H1 (cell line): Measurements from ENCODE around the gene CCDC91. TPM values are rescaled to one million over a fixed set of nuclear protein-coding genes. Genes with fewer than 3 reads are reported as not detected.

ENCODE experiments used
- CTCF ChIA-PET: fragments of 300-600 bp; sonication (Branson Sonifier 250); formaldehyde crosslinking; loops from one replicate; lab custom pipeline; 2021; ENCODE audit not compliant: partially characterized antibody; lab: Charles Lee
- POLR2A ChIA-PET: fragments of 300-600 bp; sonication (Branson Sonifier 250); formaldehyde crosslinking; loops from one replicate; lab custom pipeline; 2021; ENCODE audit warnings: inconsistent platforms; ENCODE audit not compliant: partially characterized antibody; lab: Charles Lee
- DNase-seq, 2 experiments: peaks; one replicate each; pipeline versions ENCODE4 v3.0.0 to v3.0.0-alpha.2; 2010 to 2022; ENCODE audit warnings: low spot score in 2 of 2, low read depth in 1 of 2, mixed read lengths in 1 of 2
- FAIRE-seq: peaks from 2 replicates; lab custom pipeline; 2011; peaks lifted over from hg19 to GRCh38; lab: Jason Lieb, UNC
- H2AFZ ChIP-seq: 2 replicates; pipeline ENCODE4 v1.8.1; 2012; ENCODE audit warnings: low read length, inconsistent platforms
- H2AK5ac ChIP-seq: 2 replicates; pipeline ENCODE4 v1.6.1; 2013; ENCODE audit warnings: low read depth, low read length
- H2BK120ac ChIP-seq: replicated peaks from 2 replicates; pipeline ENCODE3; 2013; ENCODE audit warnings: low read depth, low read length, inconsistent platforms
- H2BK12ac ChIP-seq: 2 replicates; pipeline ENCODE4 v1.6.1; 2013; ENCODE audit warnings: low read depth, low read length
- H2BK15ac ChIP-seq: 2 replicates; pipeline ENCODE4 v1.6.1; 2013; ENCODE audit warnings: low read length
- H2BK20ac ChIP-seq: 2 replicates; pipeline ENCODE4 v1.6.1; 2013; ENCODE audit warnings: low read length
- H2BK5ac ChIP-seq: 2 replicates; pipeline ENCODE4 v1.6.1; 2013; ENCODE audit warnings: low read depth, low read length
- H3K14ac ChIP-seq: 2 replicates; pipeline ENCODE4 v1.6.1; 2013; ENCODE audit warnings: inconsistent platforms; ENCODE audit not compliant: insufficient read length
- H3K18ac ChIP-seq: 2 replicates; pipeline ENCODE4 v1.6.1; 2013; ENCODE audit warnings: low read length; ENCODE audit errors: extremely low read depth
- H3K23ac ChIP-seq: 2 replicates; pipeline ENCODE4 v1.6.1; 2013; ENCODE audit warnings: inconsistent platforms; ENCODE audit not compliant: insufficient read length
- H3K23me2 ChIP-seq: 2 replicates; pipeline ENCODE4 v1.6.1; 2013; ENCODE audit warnings: low read depth, low read length
- H3K27ac ChIP-seq: 2 replicates; pipeline ENCODE4 v1.6.1; 2011; ENCODE audit warnings: low read depth, low read length, inconsistent platforms
- H3K27me3 ChIP-seq, 4 experiments: replicated peaks in 1 of 4; 1 replicate in 1 of 4; 2 replicates in 3 of 4; pipeline versions ENCODE4 v1.6.1 to v1.8.1; 2011 to 2013; ENCODE audit warnings: low read length in 3 of 4, mild to moderate bottlenecking in 3 of 4, inconsistent platforms in 2 of 4, mixed read lengths in 2 of 4, moderate library complexity in 1 of 4; ENCODE audit not compliant: control insufficient read depth in 3 of 4, insufficient read depth in 3 of 4; ENCODE audit errors: extremely low read depth in 1 of 4
- H3K36me3 ChIP-seq, 4 experiments: 2 replicates each; pipeline versions ENCODE4 v1.6.1 to v1.8.1; 2011 to 2013; ENCODE audit warnings: mild to moderate bottlenecking in 4 of 4, low read length in 3 of 4, moderate library complexity in 2 of 4, control low read depth in 1 of 4, inconsistent platforms in 1 of 4; ENCODE audit not compliant: insufficient read depth in 4 of 4, control insufficient read depth in 2 of 4
- H3K4ac ChIP-seq: replicated peaks from 2 replicates; pipeline ENCODE3; 2013; ENCODE audit warnings: low read length, low read depth, mixed read lengths, inconsistent platforms; ENCODE audit not compliant: insufficient read length
- H3K4me1 ChIP-seq, 4 experiments: replicated peaks in 1 of 4; 1 replicate in 1 of 4; 2 replicates in 3 of 4; pipeline versions ENCODE4 v1.6.1 to v1.8.1; 2011 to 2013; ENCODE audit warnings: low read length in 3 of 4, inconsistent platforms in 2 of 4, mixed read lengths in 1 of 4; ENCODE audit not compliant: insufficient read depth in 4 of 4, control insufficient read depth in 3 of 4
- H3K4me2 ChIP-seq, 2 experiments: 2 replicates each; pipeline versions ENCODE4 v1.6.1 to v1.8.1; 2011 to 2013; ENCODE audit warnings: low read depth in 2 of 2, low read length in 2 of 2, control low read depth in 1 of 2, inconsistent platforms in 1 of 2, mild to moderate bottlenecking in 1 of 2; ENCODE audit not compliant: insufficient read depth in 1 of 2
- H3K4me3 ChIP-seq, 4 experiments: fragments of 200-600, 300-600 bp in 1 of 4; sonication (generic), shearing (Covaris generic), sonication (Bioruptor Twin) in 1 of 4; 2 replicates each; pipeline versions ENCODE4 v1.5.1 to v1.8.1; 2011 to 2016; ENCODE audit warnings: low read length in 4 of 4, low read depth in 3 of 4, control low read depth in 2 of 4, inconsistent platforms in 2 of 4, mild to moderate bottlenecking in 2 of 4, mixed read lengths in 1 of 4, moderate library complexity in 1 of 4; ENCODE audit not compliant: insufficient read depth in 2 of 4; ENCODE audit errors: extremely low read depth in 1 of 4
- H3K56ac ChIP-seq: replicated peaks from 2 replicates; pipeline ENCODE3; 2013; ENCODE audit warnings: low read depth, mild to moderate bottlenecking, mixed read lengths, low read length, inconsistent platforms; ENCODE audit not compliant: insufficient read length
- H3K79me1 ChIP-seq: 2 replicates; pipeline ENCODE4 v1.6.1; 2013; ENCODE audit warnings: low read depth, low read length, control low read depth
- H3K79me2 ChIP-seq, 2 experiments: 2 replicates each; pipeline versions ENCODE4 v1.6.1 to v1.8.1; 2012 to 2013; ENCODE audit warnings: low read length in 2 of 2, mild to moderate bottlenecking in 2 of 2, inconsistent platforms in 1 of 2; ENCODE audit not compliant: insufficient read depth in 2 of 2, control insufficient read depth in 1 of 2
- H3K9ac ChIP-seq, 4 experiments: replicated peaks in 1 of 4; 1 replicate in 1 of 4; 2 replicates in 3 of 4; pipeline versions ENCODE4 v1.6.1 to v1.8.1; 2011 to 2013; ENCODE audit warnings: low read depth in 3 of 4, low read length in 3 of 4, control low read depth in 2 of 4, mild to moderate bottlenecking in 2 of 4, moderate library complexity in 2 of 4, inconsistent platforms in 1 of 4; ENCODE audit errors: extremely low read depth in 1 of 4
- H3K9me3 ChIP-seq, 2 experiments: 2 replicates each; pipeline versions ENCODE4 v1.6.1 to v1.8.1; 2012 to 2013; ENCODE audit warnings: mild to moderate bottlenecking in 2 of 2, moderate library complexity in 2 of 2, control low read depth in 1 of 2, inconsistent platforms in 1 of 2, low read depth in 1 of 2, low read length in 1 of 2, mixed read lengths in 1 of 2; ENCODE audit not compliant: insufficient read depth in 2 of 2
- H4K20me1 ChIP-seq, 2 experiments: replicated peaks in 1 of 2; 2 replicates each; pipeline versions ENCODE3 to v1.8.1; 2011 to 2013; ENCODE audit warnings: inconsistent platforms in 2 of 2, low read length in 2 of 2, mild to moderate bottlenecking in 1 of 2; ENCODE audit not compliant: insufficient read depth in 2 of 2, control insufficient read depth in 1 of 2
- H4K5ac ChIP-seq: 2 replicates; pipeline ENCODE4 v1.6.1; 2013; ENCODE audit warnings: low read length, low read depth, mixed read lengths, inconsistent platforms; ENCODE audit not compliant: insufficient read length
- H4K8ac ChIP-seq: 2 replicates; pipeline ENCODE4 v1.8.0; 2013; ENCODE audit warnings: mild to moderate bottlenecking, moderate library complexity, low read length, inconsistent platforms; ENCODE audit not compliant: insufficient read depth; ENCODE audit errors: extremely low read depth
- H4K91ac ChIP-seq: replicated peaks from 2 replicates; pipeline ENCODE3; 2013; ENCODE audit warnings: low read length, mixed read lengths, inconsistent platforms; ENCODE audit not compliant: insufficient read length
- CBX8 ChIP-seq: fragments of 300-800, 300-1000 bp; sonication (generic); IDR thresholded peaks from 2 replicates; pipeline ENCODE4 v1.7.1; 2016; ENCODE audit warnings: low read depth, low read length, borderline replicate concordance
- JUND ChIP-seq: IDR thresholded peaks from 2 replicates; pipeline ENCODE4 v1.6.1; 2011; ENCODE audit warnings: mild to moderate bottlenecking, improper control_type of control experiment, low read length
- RAD21 ChIP-seq, 2 experiments: IDR thresholded peaks in 1 of 2; conservative IDR thresholded peaks in 1 of 2; 2 replicates each; pipeline ENCODE4 v1.6.1; 2011; ENCODE audit warnings: low read depth in 2 of 2, low read length in 2 of 2, improper control_type of control experiment in 1 of 2, inconsistent platforms in 1 of 2, mild to moderate bottlenecking in 1 of 2, moderate library complexity in 1 of 2
- RXRA ChIP-seq: IDR thresholded peaks from 2 replicates; pipeline ENCODE4 v1.6.1; 2011; ENCODE audit warnings: low read depth, mild to moderate bottlenecking, low read length, moderate library complexity; ENCODE audit not compliant: insufficient read depth
- SIX5 ChIP-seq: IDR thresholded peaks from 2 replicates; pipeline ENCODE4 v1.6.1; 2011; ENCODE audit warnings: mild to moderate bottlenecking, low read depth, low read length
- SUZ12 ChIP-seq: fragments of 200-600 bp; sonication (generic); IDR thresholded peaks from 2 replicates; pipeline ENCODE4 v1.6.1; 2012; ENCODE audit warnings: mild to moderate bottlenecking, inconsistent platforms, low read length, moderate library complexity, mixed read lengths
- TAF1 ChIP-seq: IDR thresholded peaks from 2 replicates; pipeline ENCODE4 v1.6.1; 2011; ENCODE audit warnings: mild to moderate bottlenecking, low read depth, low read length
- TCF12 ChIP-seq: IDR thresholded peaks from 2 replicates; pipeline ENCODE4 v1.6.1; 2011; ENCODE audit warnings: low read depth, mild to moderate bottlenecking, low read length
- WGBS, 2 experiments: shearing (Covaris generic) in 1 of 2; methylation state at CpG; one replicate each; pipeline versions ENCODE4 v1.1.6 to v1.1.7; 2013 to 2015; ENCODE audit warnings: low lambda C conversion rate in 2 of 2, mixed read lengths in 2 of 2, inconsistent platforms in 1 of 2, low coverage in 1 of 2, missing lambda C conversion rate in 1 of 2; ENCODE audit not compliant: insufficient replicate concordance in 2 of 2, insufficient coverage in 1 of 2, insufficient read length in 1 of 2; ENCODE audit errors: extremely low coverage in 1 of 2, missing lambda C conversion rate in 1 of 2; 5-methylcytosine and 5-hydroxymethylcytosine counted together
- polyA plus RNA-seq, 7 experiments: library from polyadenylated mRNA; depleted of rRNA in 3 of 7; stranded (reverse) in 5 of 7; unstranded in 2 of 7; fragments of >200 nt in 5 of 7; fragments of 200-250 nt in 2 of 7; gene quantifications; 1 replicate in 5 of 7; 2 replicates in 1 of 7; 4 replicates in 1 of 7; pipeline versions ENCODE4 v1.2.1 to v1.2.3, GENCODE V29; 2011 to 2013; ENCODE audit warnings: missing spikeins in 2 of 7, mixed read lengths in 2 of 7
- total RNA-seq: library from RNA; stranded (reverse); fragmentation: NEBNext Ultra II Directional; extraction: Animal tissue kit (Norgen Biotek cat#: 25700); gene quantifications from 2 replicates; pipeline ENCODE4 v1.2.1, GENCODE V29; 2021

The CCDC91 gene
- total and polyA plus RNA-seq, 2 of the 8 experiments (the other 6 are each of a cell fraction or from before 2014, with no cell fraction given), result 8.6 to 23.1 TPM

- no peak overlapping the region for H2BK5ac ChIP-seq
- no peak overlapping the region for H3K18ac ChIP-seq
- no peak overlapping the region for H4K8ac ChIP-seq
- no peak overlapping the region for H3K4me3 ChIP-seq
- H3K36me3 ChIP-seq, result no peaks in the 10 kb centered on the region
- H2BK20ac ChIP-seq, result no peak overlapping the region
- no peak overlapping the region for H3K23ac ChIP-seq
- no peak overlapping the region for H3K4me2 ChIP-seq
- FAIRE-seq (no peak), DNase-seq (no peak)
- POLR2A ChIA-PET, result no interaction called here
- H2AK5ac ChIP-seq, result no peak overlapping the region
- H3K9me3 ChIP-seq, result no peaks in the 10 kb centered on the region
- H3K14ac ChIP-seq, result no peak overlapping the region
- H3K27me3 ChIP-seq, result no peaks in the 10 kb centered on the region
- no peak overlapping the region for H2BK120ac ChIP-seq
- no peak overlapping the region for H4K5ac ChIP-seq
- no peak overlapping the region for H2BK15ac ChIP-seq
- H3K4me1 ChIP-seq, result no peaks in the 10 kb centered on the region; a peak in 1 of 7 replicates
- no peak for TF ChIP-seq TAF1
- TF ChIP-seq SUZ12, result no peak
- no peak for TF ChIP-seq TCF12
- no peak for TF ChIP-seq SIX5
- TF ChIP-seq CBX8, result no peak
- TF ChIP-seq RXRA, result no peak
- no peak for TF ChIP-seq RAD21 (IDR thresholded peaks at IDR 0.05 in 1 of 2, conservative IDR thresholded peaks at IDR 0.05 in 1 of 2; ENCODE audit: low read depth in 2 of 2, low read length in 2 of 2)
- no peak for TF ChIP-seq JUND
- TF ChIP-seq, all 59 proteins: peak for 0
- Histone ChIP-seq H2BK12ac (no peak overlapping the region), H3K9ac (no peak overlapping the region), H3K27ac (no peak overlapping the region), H2AFZ (no peak overlapping the region), H4K20me1 (no peaks in the 10 kb centered on the region), H3K23me2 (no peaks in the 10 kb centered on the region), H3K4ac (no peak overlapping the region), H3K79me1 (no peaks in the 10 kb centered on the region; the same call in 1 of the 2 replicates), H3K79me2 (peaks cover 0 to 19% of the 10 kb centered on the region in 2 experiments; a peak in 1 of 4 replicates), H3K56ac (no peak overlapping the region), H4K91ac (no peak overlapping the region)
- CTCF ChIA-PET, result no interaction called here
- WGBS, 2 experiments, result 91% methylated on average over 2 of the region's 2 CpGs; no CpG with 5 or more reads in 1 of the 2 experiments
Measured at GRCh38 chr12:28243310-28243633, 53.0 kb downstream of the CCDC91 start.
